H9 (cell line): Measurements from ENCODE around the gene ABCG5. TPM values are rescaled to one million over a fixed set of nuclear protein-coding genes. Genes with fewer than 3 reads are reported as not detected.

Experiments
- DNase-seq: peaks from one replicate; pipeline ENCODE4 v3.0.0-alpha.2; 2017
- H2AFZ ChIP-seq: one replicate; pipeline ENCODE4 v1.6.1; 2013; ENCODE audit warnings: mild to moderate bottlenecking, low read length, control low read depth, moderate library complexity
- H2AK5ac ChIP-seq: 2 replicates; pipeline ENCODE4 v1.6.1; 2013; ENCODE audit warnings: low read length, control low read depth, mixed read lengths; ENCODE audit not compliant: insufficient read length
- H2BK120ac ChIP-seq: one replicate; pipeline ENCODE4 v1.6.1; 2013; ENCODE audit warnings: low read depth, mild to moderate bottlenecking, low read length, control low read depth, inconsistent platforms; ENCODE audit not compliant: poor library complexity, severe bottlenecking
- H2BK12ac ChIP-seq: 2 replicates; pipeline ENCODE4 v1.6.1; 2013; ENCODE audit warnings: low read length, control low read depth, mixed read lengths, low read depth; ENCODE audit not compliant: insufficient read length
- H2BK15ac ChIP-seq: 2 replicates; pipeline ENCODE4 v1.6.1; 2013; ENCODE audit warnings: low read depth, low read length, control low read depth
- H2BK20ac ChIP-seq: one replicate; pipeline ENCODE4 v1.6.1; 2013; ENCODE audit warnings: low read depth, mild to moderate bottlenecking, low read length, control low read depth, inconsistent platforms; ENCODE audit not compliant: poor library complexity, severe bottlenecking
- H2BK5ac ChIP-seq: 2 replicates; pipeline ENCODE4 v1.6.1; 2013; ENCODE audit warnings: low read length, control low read depth, mixed read lengths; ENCODE audit not compliant: insufficient read length
- H3K14ac ChIP-seq: 2 replicates; pipeline ENCODE4 v1.6.1; 2013; ENCODE audit warnings: low read length, control low read depth; ENCODE audit not compliant: insufficient read depth
- H3K18ac ChIP-seq: 2 replicates; pipeline ENCODE4 v1.6.1; 2013; ENCODE audit warnings: low read depth, mild to moderate bottlenecking, mixed read lengths, low read length, control low read depth; ENCODE audit not compliant: insufficient read length
- H3K23ac ChIP-seq: 2 replicates; pipeline ENCODE4 v1.6.1; 2013; ENCODE audit warnings: low read length, control low read depth, mixed read lengths, low read depth; ENCODE audit not compliant: insufficient read length
- H3K23me2 ChIP-seq: 2 replicates; pipeline ENCODE4 v1.6.1; 2013; ENCODE audit warnings: low read depth, mild to moderate bottlenecking, mixed read lengths, low read length, control low read depth; ENCODE audit not compliant: insufficient read length, poor library complexity, severe bottlenecking
- H3K27ac ChIP-seq: 2 replicates; pipeline ENCODE4 v1.5.1; 2013; ENCODE audit warnings: low read length, control low read depth, mixed read lengths, low read depth; ENCODE audit not compliant: insufficient read length
- H3K27me3 ChIP-seq: 2 replicates; pipeline ENCODE4 v1.6.1; 2013; ENCODE audit warnings: low read length, control low read depth, inconsistent platforms; ENCODE audit not compliant: insufficient read depth
- H3K4ac ChIP-seq: 2 replicates; pipeline ENCODE4 v1.6.1; 2013; ENCODE audit warnings: low read depth, mild to moderate bottlenecking, control low read depth, inconsistent platforms, low read length, moderate library complexity
- H3K4me1 ChIP-seq: 2 replicates; pipeline ENCODE4 v1.6.1; 2013; ENCODE audit warnings: low read length, control low read depth, inconsistent platforms; ENCODE audit not compliant: insufficient read depth
- H3K4me2 ChIP-seq: 2 replicates; pipeline ENCODE4 v1.6.1; 2013; ENCODE audit warnings: low read length, control low read depth, mixed read lengths; ENCODE audit not compliant: insufficient read length, insufficient read depth
- H3K56ac ChIP-seq: 2 replicates; pipeline ENCODE4 v1.6.1; 2013; ENCODE audit warnings: low read depth, mild to moderate bottlenecking, mixed read lengths, low read length, control low read depth; ENCODE audit not compliant: insufficient read length
- H3K79me1 ChIP-seq: 2 replicates; pipeline ENCODE4 v1.6.1; 2013; ENCODE audit warnings: low read depth, mild to moderate bottlenecking, moderate library complexity, low read length, control low read depth, inconsistent platforms; ENCODE audit not compliant: insufficient read depth, poor library complexity, severe bottlenecking
- H3K79me2 ChIP-seq: 2 replicates; pipeline ENCODE4 v1.6.1; 2013; ENCODE audit warnings: low read length, control low read depth, inconsistent platforms; ENCODE audit not compliant: insufficient read depth
- H3K9ac ChIP-seq: 2 replicates; pipeline ENCODE4 v1.6.1; 2013; ENCODE audit warnings: low read length, control low read depth, mixed read lengths; ENCODE audit not compliant: insufficient read length; ENCODE audit errors: extremely low read depth
- H3K9me3 ChIP-seq: one replicate; pipeline ENCODE4 v1.6.1; 2013; ENCODE audit warnings: low read depth, low read length, inconsistent platforms; ENCODE audit not compliant: control insufficient read depth
- H3T11ph ChIP-seq: one replicate; pipeline ENCODE4 v1.6.1; 2013; ENCODE audit warnings: mild to moderate bottlenecking, low read length, control low read depth, inconsistent platforms
- H4K20me1 ChIP-seq: one replicate; pipeline ENCODE4 v1.6.1; 2013; ENCODE audit not compliant: control insufficient read depth, insufficient read length, insufficient read depth
- H4K5ac ChIP-seq: 2 replicates; pipeline ENCODE4 v1.6.1; 2013; ENCODE audit warnings: low read depth, mild to moderate bottlenecking, mixed read lengths, low read length, control low read depth; ENCODE audit not compliant: insufficient read length
- H4K8ac ChIP-seq: replicated peaks from 2 replicates; pipeline ENCODE4 v1.6.1; 2013; ENCODE audit warnings: low read length, control low read depth, mixed read lengths, low read depth; ENCODE audit not compliant: insufficient read length
- H4K91ac ChIP-seq: 2 replicates; pipeline ENCODE4 v1.6.1; 2013; ENCODE audit warnings: low read depth, mild to moderate bottlenecking, moderate library complexity, mixed read lengths, low read length, control low read depth; ENCODE audit not compliant: insufficient read length
- H3K27ac Mint-ChIP-seq, 3 experiments: 2 replicates in 2 of 3; 3 replicates in 1 of 3; pipeline ENCODE4 v1.8.0; 2020 to 2021; ENCODE audit warnings: mixed read lengths in 3 of 3, mild to moderate bottlenecking in 1 of 3, moderate library complexity in 1 of 3
- H3K27me3 Mint-ChIP-seq: 2 replicates; pipeline ENCODE4 v1.8.0; 2021; ENCODE audit warnings: low read depth, mild to moderate bottlenecking, moderate library complexity, mixed read lengths
- H3K36me3 Mint-ChIP-seq, 3 experiments: 2 replicates in 2 of 3; 3 replicates in 1 of 3; pipeline ENCODE4 v1.8.0; 2020 to 2021; ENCODE audit warnings: low read depth in 3 of 3, mixed read lengths in 3 of 3; ENCODE audit not compliant: insufficient read depth in 1 of 3
- H3K4me1 Mint-ChIP-seq, 2 experiments: 2 replicates each; pipeline ENCODE4 v1.8.0; 2020; ENCODE audit warnings: mixed read lengths in 2 of 2
- H3K4me3 Mint-ChIP-seq, 2 experiments: 2 replicates in 1 of 2; 3 replicates in 1 of 2; pipeline ENCODE4 v1.8.0; 2020 to 2021; ENCODE audit warnings: mild to moderate bottlenecking in 2 of 2, mixed read lengths in 2 of 2, moderate library complexity in 1 of 2
- H3K9me3 Mint-ChIP-seq, 2 experiments: 2 replicates in 1 of 2; 3 replicates in 1 of 2; pipeline ENCODE4 v1.8.0; 2020; ENCODE audit warnings: mild to moderate bottlenecking in 2 of 2, mixed read lengths in 2 of 2, moderate library complexity in 1 of 2
- WGBS: extraction: QIAGEN DNeasy Blood & Tissue Kit; methylation state at CpG from one replicate; pipeline ENCODE4 v1.1.7; 2013; ENCODE audit warnings: missing lambda C conversion rate, low lambda C conversion rate, mixed read lengths; ENCODE audit not compliant: insufficient read length; ENCODE audit errors: extremely low coverage; 5-methylcytosine and 5-hydroxymethylcytosine counted together
- total RNA-seq: library from RNA; stranded (reverse); gene quantifications from 2 replicates; pipeline ENCODE4 v1.2.1, GENCODE V29; 2021
- TF ChIP-seq, protein P1 (sequence below): fragments of 200-600 bp; sonication (generic); conservative IDR thresholded peaks from 3 replicates; pipeline ENCODE4 v1.8.0; 2021; ENCODE audit warnings: antibody characterized with exemption, mild to moderate bottlenecking

Gene ABCG5
- total RNA-seq, 1 experiment from 2014 or later = not detected

DNA sequence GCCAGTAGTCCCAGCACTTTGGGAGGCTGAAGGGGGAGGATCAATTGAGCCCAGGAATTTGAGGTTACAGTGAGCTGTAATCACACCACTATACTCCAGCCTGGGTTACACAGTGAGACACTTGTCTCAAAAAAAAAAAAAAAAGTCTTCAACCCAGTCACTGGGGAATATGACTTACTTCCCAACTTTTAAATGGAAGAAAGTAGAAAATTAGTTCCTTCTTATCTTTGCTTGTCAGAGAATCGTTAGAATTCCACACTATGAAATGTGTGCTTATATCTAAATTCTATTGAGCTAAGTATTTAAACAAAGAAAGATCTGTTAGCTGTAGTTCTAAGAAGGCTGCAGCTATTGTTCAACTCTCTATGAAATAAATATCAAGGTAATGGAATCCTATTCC is 42.4 kb downstream of the ABCG5 start:
- TF ChIP-seq, protein P1, sequence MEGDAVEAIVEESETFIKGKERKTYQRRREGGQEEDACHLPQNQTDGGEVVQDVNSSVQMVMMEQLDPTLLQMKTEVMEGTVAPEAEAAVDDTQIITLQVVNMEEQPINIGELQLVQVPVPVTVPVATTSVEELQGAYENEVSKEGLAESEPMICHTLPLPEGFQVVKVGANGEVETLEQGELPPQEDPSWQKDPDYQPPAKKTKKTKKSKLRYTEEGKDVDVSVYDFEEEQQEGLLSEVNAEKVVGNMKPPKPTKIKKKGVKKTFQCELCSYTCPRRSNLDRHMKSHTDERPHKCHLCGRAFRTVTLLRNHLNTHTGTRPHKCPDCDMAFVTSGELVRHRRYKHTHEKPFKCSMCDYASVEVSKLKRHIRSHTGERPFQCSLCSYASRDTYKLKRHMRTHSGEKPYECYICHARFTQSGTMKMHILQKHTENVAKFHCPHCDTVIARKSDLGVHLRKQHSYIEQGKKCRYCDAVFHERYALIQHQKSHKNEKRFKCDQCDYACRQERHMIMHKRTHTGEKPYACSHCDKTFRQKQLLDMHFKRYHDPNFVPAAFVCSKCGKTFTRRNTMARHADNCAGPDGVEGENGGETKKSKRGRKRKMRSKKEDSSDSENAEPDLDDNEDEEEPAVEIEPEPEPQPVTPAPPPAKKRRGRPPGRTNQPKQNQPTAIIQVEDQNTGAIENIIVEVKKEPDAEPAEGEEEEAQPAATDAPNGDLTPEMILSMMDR = no peak
- H3K9me3 Mint-ChIP-seq = no peaks in the 10 kb centered on the region

More for the DNA sequence above, 42.4 kb downstream of the ABCG5 start:
- Histone ChIP-seq H3K79me2 (no peaks in the 10 kb centered on the region), H2BK15ac (no peak overlapping the region), H3K4ac (no peak overlapping the region), H2BK20ac (no peak overlapping the region), H3K79me1 (no peaks in the 10 kb centered on the region), H3T11ph (no peak overlapping the region), H2BK120ac (no peak overlapping the region), H4K20me1 (no peaks in the 10 kb centered on the region), H3K9ac (no peak overlapping the region), H3K4me1 (no peaks in the 10 kb centered on the region), H2BK5ac (no peak overlapping the region), H3K4me2 (no peak overlapping the region), H4K8ac (no peak overlapping the region), H2BK12ac (no peak overlapping the region), H4K5ac (no peak overlapping the region), H2AK5ac (no peak overlapping the region), H3K27ac (no peak overlapping the region), H3K27me3 (no peaks in the 10 kb centered on the region), H3K56ac (no peak overlapping the region), H4K91ac (no peak overlapping the region), H3K18ac (no peak overlapping the region), H2AFZ (no peak overlapping the region), H3K23ac (no peak overlapping the region), H3K23me2 (no peaks in the 10 kb centered on the region), H3K9me3 (no peaks in the 10 kb centered on the region), H3K14ac (no peak overlapping the region)
- DNase-seq = no peak
- WGBS = no CpG with 5 or more reads among the region's 1 CpG
- no peaks in the 10 kb centered on the region for H3K27me3 Mint-ChIP-seq
- H3K4me3 Mint-ChIP-seq = no peak overlapping the region
- no peak overlapping the region for H3K27ac Mint-ChIP-seq
- no peaks in the 10 kb centered on the region for H3K4me1 Mint-ChIP-seq
- H3K36me3 Mint-ChIP-seq = no peaks in the 10 kb centered on the region
